ENCODE results near the gene CREB3L2. TPM values are rescaled to one million over a fixed set of nuclear protein-coding genes. Genes with fewer than 3 reads are reported as not detected.
"Not testable (repeated sequence)": the region's sequence is repeated elsewhere in the genome, so short reads cannot be mapped to it uniquely, and the experiment has no call there.

CREB3L2 gene
- total RNA-seq, 1 donor from 2014 or later, result 29.5 TPM

- no peak for DNase-seq (ENCODE audit: low read depth in 2 of 2)
Observed at GRCh38 chr7:137846549-137846826, 155.4 kb downstream of the CREB3L2 start.

GRCh38 chr7:137844677-137845425 is 157.0 kb downstream of the CREB3L2 start:
- no peak for DNase-seq (ENCODE audit: low read depth in 2 of 2)

DNA sequence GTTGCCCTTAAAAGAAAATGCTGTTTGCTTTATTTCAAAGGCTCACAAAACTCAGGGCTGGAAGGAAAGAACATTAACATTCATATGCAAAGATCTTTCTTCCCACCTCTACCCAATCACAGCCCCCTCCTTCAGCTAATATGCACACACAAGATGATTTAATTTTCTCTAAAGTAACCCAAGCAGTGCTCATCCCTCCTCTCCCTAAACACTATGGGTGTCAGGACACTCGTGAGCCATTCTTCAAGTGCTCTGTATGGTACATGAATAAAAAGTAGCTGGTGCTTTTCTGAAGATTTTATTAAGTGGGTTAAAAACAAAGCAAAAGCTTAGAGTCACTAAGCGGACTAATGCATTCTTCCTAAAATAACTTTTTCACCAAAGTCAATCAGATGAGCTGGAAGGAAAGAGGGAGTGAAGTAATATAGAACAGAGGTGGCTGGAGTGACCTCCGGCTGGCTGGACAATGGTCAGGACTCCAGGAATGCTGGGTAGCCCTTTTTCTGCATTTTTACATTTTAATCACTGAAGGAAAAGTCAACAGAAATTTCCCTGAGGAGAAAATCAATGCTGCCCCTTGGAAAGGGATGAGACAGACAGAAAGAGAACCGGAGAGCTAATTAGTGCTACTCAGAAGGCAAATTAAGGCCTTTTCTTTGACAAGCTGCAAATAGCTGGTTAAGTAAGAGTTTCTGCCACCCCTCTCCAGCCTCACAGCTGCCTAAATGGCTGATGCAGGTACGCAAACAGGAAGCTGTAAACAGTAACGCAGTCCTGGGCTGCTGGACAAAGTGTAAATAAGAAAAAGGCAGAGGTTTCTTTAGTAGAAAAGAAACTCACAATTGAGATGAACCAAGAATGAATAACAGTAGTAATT is 161.7 kb downstream of the CREB3L2 start:
- no peak for DNase-seq (ENCODE audit: low read depth in 2 of 2)

- no peak for DNase-seq (ENCODE audit: low read depth in 2 of 2)
Observed at GRCh38 chr7:137838706-137839315, 163.1 kb downstream of the CREB3L2 start.

- no peak for DNase-seq (ENCODE audit: low read depth in 2 of 2)
Observed at GRCh38 chr7:137836541-137836940, 165.3 kb downstream of the CREB3L2 start.

DNA sequence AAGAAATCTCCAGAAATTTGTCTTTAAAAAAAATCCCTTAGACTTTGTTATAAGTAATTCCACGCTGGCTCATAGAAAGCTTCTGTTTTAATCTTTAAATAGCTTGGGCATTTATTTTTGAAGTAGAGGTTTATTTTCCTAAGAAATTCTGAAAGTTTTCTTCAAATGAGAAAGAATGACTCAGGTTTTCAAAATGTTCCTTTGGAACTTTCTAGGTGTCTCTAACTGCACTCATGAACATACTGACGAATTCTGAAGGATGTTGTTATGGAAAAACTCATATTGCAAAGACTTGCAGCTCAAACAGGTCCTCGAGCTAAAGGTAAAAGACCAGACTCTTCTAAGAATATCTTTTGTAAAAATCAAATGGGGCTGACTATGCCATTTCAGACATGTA is 165.8 kb downstream of the CREB3L2 start:
- DNase-seq (ENCODE audit: low read depth in 2 of 2), result no peak

- peak; percentile 29 to 40 for DNase-seq (ENCODE audit: low read depth in 2 of 2)
Observed at GRCh38 chr7:137835486-137836112, 166.3 kb downstream of the CREB3L2 start.

- DNase-seq (ENCODE audit: low read depth in 2 of 2), result no peak
Observed at GRCh38 chr7:137834552-137834951, 167.3 kb downstream of the CREB3L2 start.

GRCh38 chr7:137832990-137833389 is 168.9 kb downstream of the CREB3L2 start:
- not testable (repeated sequence) for DNase-seq (ENCODE audit: low read depth in 2 of 2)

DNA sequence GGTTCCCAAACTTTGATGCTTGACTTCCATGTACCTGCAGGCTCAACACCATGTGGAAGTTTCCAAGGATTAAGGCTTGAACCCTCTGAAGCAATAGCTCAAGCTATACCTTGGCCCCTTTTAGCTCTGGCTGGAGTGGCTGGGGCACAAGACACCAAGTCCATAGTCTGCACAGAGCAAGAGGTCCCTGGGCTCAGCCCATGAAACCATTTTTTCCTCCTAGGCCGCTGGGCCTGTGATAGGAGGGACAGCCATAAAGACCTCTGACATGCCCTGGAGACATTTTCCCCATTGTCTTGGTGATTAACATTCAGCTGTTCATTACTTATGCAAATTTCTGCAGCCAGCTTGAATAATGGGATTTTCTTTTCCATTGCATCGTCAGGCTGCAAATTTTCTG is 169.5 kb downstream of the CREB3L2 start:
- no peak for DNase-seq (ENCODE audit: low read depth in 2 of 2)

GRCh38 chr7:137831555-137831954 is 170.3 kb downstream of the CREB3L2 start:
- DNase-seq (ENCODE audit: low read depth in 2 of 2), result not testable (repeated sequence)

DNA sequence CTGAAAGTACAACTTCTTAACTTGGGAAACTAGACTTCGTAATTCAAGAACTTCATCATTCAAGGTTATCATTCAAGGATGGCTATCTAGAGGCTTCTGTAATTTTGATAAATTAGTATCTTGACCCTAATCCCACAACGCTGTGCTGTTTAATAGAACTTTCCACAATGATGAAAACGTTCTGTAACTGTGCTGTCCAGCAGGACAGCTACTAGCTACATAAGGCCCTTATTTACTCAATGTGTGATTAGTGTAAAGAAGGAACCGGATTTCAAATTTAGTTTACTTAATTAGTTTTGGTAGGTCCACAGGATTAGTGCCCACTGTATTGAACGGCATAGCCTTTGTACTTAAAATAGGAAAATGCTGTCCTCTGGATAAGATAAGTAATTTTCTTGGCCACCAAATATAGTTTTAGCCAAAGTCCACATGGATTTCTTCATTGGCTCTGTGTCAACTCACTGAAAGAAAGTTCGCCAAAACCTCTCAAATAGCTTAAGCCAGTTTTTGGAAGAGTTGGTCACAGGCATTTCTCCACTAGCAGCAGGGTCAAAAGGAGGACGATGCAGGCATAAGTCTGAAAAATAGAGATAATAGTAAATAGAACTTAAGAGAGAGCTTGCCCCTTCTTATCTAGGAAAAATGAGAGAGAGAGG is 172.4 kb downstream of the CREB3L2 start:
- DNase-seq (ENCODE audit: low read depth in 2 of 2), result no peak

- DNase-seq (ENCODE audit: low read depth in 2 of 2), result no peak
Observed at GRCh38 chr7:137828456-137828855, 173.4 kb downstream of the CREB3L2 start.

DNA sequence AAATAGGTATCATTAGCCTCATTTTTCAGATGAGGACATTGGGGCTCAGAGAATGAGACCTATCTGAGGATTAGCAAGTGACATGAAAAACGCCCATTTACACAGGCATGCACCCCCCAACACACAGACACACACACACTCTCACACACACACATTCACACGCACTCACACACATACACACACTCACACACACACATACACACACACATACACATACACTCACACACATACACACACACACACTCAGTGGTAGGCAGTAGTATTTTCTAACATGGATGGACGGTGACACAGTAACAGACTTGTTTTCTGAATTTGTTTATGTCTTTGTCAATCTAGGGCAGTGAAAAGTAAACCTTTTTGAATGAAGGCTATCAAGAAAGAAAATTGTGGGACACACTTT is 176.4 kb downstream of the CREB3L2 start:
- DNase-seq (ENCODE audit: low read depth in 2 of 2), result no peak

Other genes with a start within 250 kb of the CREB3L2 start
- gene DGKI, start 155.1 kb downstream of the CREB3L2 start, total RNA-seq, result 0.64 and 3.5 TPM in 2 replicates
- not detected in 2 replicates for gene AKR1D1, start 74.4 kb upstream of the CREB3L2 start, total RNA-seq